Erythroblast (primary cell): ENCODE data around the gene PODXL.

Source experiments
- DNase-seq, 2 experiments: peaks; one replicate each; lab custom pipeline; 2025; lab: John Stamatoyannopoulos, UW
- GATA1 ChIP-seq: IDR thresholded peaks from 2 replicates; pipeline ENCODE4 v1.6.1; 2011; ENCODE audit warnings: low read depth, mild to moderate bottlenecking, control low read depth, low read length, moderate library complexity
- POLR2A ChIP-seq: IDR thresholded peaks from 2 replicates; pipeline ENCODE4 v1.6.1; 2011; ENCODE audit warnings: mild to moderate bottlenecking, low read length

Gene PODXL

DNA sequence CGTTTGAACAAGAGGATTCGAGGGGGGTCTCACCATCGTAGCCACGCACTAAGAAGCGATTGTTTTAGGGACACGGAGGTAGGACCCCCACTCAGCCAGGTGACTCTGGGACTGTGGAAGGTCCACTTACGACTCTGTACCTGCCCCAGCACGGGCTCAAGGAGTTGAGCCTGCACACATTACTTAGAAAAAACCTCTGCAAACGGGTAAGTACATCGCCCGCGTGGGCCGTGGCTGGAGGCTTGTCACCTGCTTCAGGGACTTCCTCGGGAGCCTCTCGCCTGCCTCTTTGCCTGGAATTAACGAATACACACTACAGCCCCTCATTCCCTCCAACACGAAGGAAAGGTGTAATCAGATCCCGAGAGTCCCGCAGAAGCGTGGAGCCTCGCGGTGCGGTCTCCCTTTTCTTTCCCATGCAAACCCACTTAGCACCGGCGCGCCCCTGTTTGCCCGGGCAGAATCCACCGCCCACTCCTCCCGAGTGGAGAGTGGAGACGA lies 826 bp downstream of the PODXL start:
- no peak for TF ChIP-seq GATA1
- TF ChIP-seq POLR2A: no peak
- DNase-seq: no peak

DNA sequence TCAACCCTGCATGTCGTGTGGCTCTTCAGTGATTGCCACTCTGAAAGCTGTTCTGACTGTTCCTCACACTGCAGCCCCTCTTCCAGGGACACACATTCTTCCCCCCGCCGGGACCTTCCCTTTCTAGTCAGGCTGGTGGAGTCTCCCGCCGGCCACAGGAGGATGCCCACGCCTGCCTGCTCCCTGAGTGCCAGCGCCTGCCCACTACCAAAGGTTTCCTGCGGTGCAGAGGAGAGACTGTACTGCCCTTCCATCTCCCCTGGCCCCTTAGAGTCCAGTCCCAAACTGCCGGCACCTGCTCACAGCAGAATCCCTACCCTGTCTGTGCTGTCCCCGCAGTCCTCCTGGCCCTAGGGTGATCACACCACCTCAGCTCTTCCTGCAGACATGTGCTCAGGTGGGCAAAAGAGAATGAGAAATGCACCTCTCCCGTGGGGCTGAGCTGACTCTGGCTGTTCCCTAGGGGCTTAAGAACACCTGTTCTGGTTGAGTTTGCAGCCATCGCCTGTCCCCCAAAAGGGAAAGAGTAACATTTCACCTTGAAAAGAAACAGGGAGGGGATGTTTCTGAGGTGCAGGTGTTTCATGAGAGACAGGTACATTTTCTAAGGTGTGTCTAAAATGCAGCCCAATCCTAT lies 1.4 kb downstream of the PODXL start:
- no peak for TF ChIP-seq POLR2A
- no peak for TF ChIP-seq GATA1

DNA sequence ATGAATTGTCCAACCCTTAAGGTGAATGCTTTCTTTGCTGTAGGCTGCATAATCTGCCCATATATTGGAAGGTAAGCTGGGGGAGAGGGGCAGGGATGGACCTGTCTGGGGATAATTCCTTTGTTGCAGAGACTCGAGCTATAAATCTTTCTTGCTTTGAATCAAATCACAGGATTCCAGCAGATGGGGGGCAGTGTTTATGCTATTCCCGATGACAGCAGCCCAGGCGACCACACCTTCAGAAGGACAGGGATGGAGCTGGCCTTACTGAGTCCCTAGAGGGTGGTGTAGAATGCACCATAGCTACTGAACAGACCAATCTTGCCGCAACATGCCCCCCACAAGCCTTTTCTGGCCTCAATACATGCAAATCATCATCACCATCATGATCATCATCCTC lies 2.5 kb downstream of the PODXL start:
- DNase-seq: no peak

More for the DNA sequence above, 1.4 kb downstream of the PODXL start:
- DNase-seq: no peak

DNA sequence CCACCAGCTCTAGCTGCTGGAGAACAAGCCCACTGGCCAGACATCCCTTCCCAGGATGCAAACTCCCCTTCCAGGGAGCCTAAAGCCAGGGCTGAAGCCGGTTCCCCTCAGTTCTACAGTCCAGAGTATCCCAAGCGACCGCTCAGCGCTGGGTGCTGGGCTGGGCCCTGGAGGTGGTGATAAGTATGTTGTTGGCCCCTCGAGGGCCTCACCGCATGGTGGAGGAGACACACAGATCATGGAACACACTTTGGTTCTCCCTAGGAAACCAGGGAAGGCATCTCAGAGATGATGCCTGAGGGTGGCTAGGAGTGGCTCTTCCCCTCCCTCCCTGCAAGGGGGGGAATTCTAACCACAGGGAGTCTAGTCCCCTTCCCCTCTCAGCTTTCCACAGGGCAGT lies 4.4 kb downstream of the PODXL start:
- no peak for DNase-seq

More for the DNA sequence above, 2.5 kb downstream of the PODXL start:
- no peak for TF ChIP-seq POLR2A
- no peak for TF ChIP-seq GATA1

DNA sequence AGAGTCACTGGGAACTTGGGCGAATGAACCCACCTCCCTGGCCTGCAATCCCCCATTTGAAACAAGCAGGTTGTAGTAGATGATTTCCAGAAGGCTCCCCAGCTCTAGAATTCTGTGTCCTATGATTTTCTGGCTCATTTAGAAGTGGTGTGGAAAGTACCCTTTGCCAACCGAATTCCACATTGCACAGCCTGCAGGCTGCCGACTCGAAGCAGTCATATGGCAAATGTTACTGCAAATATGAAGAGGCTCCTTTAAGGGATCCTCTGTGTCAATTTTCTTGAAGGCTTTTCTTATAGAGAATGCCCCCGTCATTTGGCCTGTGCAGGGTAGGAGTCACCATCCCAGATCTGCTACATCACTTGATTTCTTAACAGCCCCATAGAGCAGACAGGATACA lies 5.6 kb downstream of the PODXL start:
- TF ChIP-seq POLR2A (no peak), GATA1 (no peak)
- DNase-seq: no peak

More for the DNA sequence above, 4.4 kb downstream of the PODXL start:
- no peak for TF ChIP-seq GATA1
- no peak for TF ChIP-seq POLR2A

DNA sequence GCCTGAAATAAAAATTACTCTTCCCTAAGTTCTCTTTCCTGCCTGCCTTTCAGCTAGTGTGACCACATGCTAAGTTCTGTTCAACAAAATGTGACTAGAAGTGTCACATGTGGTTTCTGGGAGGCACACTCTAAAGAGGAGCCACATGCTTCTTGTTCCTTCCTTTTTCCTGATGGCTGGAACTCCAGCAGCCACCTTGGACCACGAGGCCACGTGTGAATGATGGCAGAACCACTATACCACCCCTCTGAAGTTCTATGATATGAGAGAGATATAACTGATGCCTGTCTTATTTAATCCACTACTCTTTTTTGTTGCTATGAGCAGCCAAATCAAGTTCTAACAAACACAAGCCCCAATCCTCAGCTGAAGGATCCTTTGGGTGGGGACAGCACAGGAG lies 8.1 kb downstream of the PODXL start:
- TF ChIP-seq POLR2A (no peak), GATA1 (no peak)

DNA sequence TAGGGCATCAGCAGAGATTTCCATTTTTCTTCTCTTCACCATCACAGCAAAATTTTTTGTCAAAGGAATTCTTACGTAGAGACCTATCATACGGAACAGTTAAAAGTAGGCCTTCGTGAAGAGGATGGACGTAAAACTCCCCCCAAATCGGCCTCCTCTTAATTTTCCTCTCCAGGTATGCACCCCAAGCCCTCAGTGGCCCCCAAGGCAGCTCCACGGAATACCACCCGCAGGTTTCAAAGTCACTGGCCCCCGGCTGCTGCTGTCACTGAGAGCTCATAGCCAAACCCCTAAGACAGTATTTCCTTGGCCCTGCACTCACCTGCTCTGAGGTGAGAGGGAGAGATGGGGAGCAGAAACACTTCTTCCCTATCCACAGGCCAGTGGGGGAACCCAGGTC lies 8.8 kb downstream of the PODXL start:
- no peak for TF ChIP-seq POLR2A
- TF ChIP-seq GATA1: no peak
- no peak for DNase-seq

More for the DNA sequence above, 8.1 kb downstream of the PODXL start:
- no peak for DNase-seq

DNA sequence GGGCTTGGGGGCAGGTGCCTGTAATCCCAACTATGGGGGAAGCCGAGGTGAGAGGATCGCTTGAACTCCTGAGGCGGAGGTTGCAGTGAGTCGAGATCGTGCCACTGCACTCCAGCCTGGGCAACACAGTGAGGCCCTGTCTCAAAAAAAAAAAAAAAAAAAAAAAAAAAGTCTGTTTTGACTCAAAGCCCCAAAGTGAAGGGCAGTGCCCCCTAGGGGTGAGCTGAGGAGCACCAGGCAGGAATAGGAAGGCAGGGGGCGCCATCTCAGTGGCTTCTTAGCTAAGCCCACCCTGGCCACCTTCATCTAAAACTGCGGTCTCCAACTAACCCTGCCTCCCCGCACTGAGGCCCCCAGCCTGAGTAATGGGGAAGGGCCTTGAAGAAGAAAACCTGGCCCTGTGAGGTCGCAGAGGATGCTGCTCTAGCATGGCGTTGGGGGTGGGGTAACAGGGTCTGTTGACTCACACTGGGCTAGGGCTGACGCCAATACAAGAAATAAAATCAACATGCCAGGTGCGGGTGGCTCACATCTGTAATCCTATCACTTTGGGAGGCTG lies 9.8 kb downstream of the PODXL start:
- TF ChIP-seq GATA1: no peak
- TF ChIP-seq POLR2A: no peak
- peak; percentile 73 to 76 for DNase-seq

DNA sequence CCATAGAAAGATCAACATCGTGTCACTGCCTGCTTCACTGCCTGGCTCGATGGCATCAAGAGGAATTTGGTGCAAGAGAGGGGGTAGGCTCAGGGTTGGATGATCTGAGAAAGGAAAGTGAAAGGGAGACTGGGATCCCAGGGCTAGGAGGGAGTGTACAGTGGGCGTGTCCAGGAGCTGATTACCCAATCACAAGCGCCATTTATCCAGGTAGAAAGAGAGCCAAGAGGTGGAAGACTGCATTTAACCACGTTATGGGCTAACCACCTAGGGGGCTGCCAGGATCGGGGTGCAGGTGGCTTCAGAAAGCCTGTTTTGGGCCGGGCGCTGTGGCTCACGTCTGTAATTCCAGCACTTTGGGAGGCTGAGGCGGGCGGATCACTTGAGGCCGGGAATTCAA lies 10.3 kb downstream of the PODXL start:
- TF ChIP-seq GATA1 (no peak), POLR2A (no peak)
- DNase-seq: peak in 1 of 2 experiments; percentile 24

DNA sequence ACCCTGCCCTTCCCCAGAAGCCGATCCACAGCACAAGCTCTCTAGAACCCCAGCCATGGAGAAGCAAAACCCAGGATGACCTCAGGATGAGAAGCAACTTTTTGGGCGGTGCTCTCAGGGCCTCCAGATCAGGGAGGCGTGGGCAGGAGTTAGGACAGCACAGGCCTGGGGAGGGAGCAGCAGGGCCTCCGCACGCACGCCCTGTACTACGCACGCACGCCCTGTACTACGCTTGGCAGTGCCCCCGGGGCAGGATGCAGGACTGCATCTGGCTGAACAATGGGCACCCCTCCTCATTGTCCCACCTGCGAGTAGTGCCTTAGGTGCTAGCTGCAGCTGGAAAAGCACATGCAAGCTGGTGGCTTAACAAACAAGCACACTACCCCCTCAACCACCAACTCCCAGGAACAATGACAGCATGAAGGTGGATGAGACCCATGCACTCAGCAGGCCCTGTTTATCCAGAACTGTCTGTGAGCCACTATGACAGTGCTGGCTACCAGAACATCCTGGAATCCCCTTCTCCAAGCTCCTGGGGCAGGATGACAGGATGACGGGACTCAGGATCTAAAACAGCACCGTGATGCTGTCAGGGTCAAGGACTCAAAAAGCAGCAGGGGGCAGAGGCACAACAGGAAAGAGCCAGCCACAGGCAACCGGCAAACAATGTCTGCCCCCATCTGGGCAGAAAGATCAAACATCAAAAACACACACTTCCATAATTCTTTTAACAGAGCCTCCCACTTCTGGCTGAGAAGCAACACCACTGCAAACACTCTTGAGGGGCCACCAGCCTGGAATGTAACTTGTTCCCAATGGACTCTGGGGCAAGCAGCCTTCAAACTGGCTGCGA lies 11.8 kb downstream of the PODXL start:
- TF ChIP-seq GATA1 (no peak), POLR2A (no peak)
- peak; percentile 21 to 38 for DNase-seq

DNA sequence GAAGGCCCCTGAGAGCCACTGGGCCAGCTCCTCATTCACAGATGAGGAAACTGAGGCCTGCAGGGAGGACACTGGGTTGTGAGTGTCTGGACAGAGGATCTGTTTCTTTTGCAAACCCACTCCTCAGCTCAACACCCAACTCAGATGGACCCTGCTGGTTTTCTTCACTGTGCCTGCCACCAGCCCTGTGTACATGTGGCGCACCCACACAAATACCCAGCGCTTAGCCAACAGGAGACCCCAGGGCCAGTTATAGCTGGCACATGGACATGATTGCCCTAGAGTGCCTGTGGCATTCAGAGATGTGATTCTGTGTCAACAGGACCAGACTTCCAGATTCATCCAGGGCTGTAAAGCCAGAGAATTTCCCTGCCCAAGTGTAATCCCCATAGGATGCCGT lies 12.4 kb downstream of the PODXL start:
- TF ChIP-seq POLR2A: no peak
- no peak for TF ChIP-seq GATA1
- DNase-seq: no peak

DNA sequence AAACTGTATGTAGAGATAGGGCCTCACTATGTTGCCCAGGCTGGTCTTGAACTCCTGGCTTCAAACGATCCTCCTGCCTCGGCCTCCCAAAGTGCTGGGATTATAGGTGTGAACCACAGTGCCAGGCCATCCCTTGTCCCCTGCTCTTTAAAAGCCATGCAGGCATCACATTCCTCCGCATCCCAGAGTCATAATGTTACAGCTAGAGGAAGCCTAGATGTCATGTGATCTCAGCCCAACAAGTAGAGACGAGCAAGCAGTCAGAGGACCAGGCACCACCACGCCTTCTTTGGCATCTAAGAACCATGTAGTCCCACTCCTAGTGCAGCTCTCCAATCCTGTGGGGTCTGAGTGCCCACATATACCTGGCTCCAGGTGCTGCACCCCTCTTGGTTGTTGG lies 13.1 kb downstream of the PODXL start:
- DNase-seq: no peak
- TF ChIP-seq GATA1 (no peak), POLR2A (no peak)

DNA sequence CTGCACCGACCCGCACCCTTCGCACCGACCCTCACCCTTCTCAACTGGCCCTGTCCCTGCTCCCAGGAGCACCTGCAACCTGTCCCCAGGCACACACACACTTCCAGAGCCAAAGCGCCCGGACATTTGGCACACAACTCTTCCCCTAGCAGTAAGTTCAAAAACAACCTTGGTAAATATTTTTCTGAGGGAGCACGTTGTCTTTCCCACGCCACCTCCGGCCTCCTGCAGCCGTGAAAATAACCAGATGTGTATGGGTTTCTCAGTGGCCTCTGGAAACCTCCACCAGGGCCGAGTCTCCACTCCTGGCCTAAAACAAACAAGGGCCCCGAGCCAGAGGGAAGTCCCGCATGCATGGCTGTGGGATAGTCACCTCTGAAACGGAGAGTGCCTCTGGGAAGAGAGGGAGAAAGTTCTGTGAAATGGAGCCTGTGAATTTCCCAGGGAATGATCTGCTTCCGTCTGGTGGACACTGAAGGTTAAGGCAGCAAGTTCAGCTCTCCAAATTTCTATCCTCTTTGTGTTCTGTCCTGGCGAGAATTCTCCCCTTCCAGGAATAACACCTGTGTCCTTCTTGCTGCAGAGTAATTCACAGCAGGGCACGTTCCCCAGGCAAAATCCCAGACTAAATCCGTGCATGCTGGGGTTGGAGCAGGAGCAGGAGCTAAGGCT lies 15.8 kb downstream of the PODXL start:
- TF ChIP-seq GATA1 (no peak), POLR2A (no peak)
- no peak for DNase-seq

DNA sequence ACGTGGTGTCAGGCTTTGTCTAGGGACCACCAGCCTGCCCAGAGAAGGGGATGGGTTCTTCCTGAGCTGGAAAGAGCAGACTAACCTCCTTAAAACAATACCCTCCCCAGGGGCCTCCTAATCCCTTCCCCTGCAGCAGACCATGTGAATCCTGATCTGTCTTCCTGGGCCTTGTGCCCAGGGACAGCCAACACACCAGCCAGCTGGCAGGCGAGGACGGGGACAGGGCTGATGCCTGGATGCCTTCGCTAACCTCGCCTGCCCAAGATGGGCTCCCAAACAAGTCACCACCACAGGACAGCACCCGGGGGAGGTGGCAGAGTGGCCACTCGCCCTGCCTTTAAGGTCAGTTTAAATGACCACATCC lies 17.6 kb downstream of the PODXL start:
- DNase-seq: no peak
- TF ChIP-seq POLR2A (no peak), GATA1 (no peak)
